Fibroblast of lung (primary cell): ENCODE results near the gene SLC35A2. TPM values are rescaled to one million over a fixed set of nuclear protein-coding genes. Genes with fewer than 3 reads are reported as not detected.

Experiments
- DNase-seq, 2 donors: peaks; one replicate each; pipeline versions ENCODE4 v3.0.0 to v3.0.0-alpha.2; 2010; ENCODE audit warnings: low read depth in 2 of 2
- H2AFZ ChIP-seq: 2 replicates; pipeline ENCODE4 v1.5.1; 2012; ENCODE audit warnings: low read length, control low read depth, inconsistent platforms
- H3K27ac ChIP-seq: 2 replicates; pipeline ENCODE4 v1.5.1; 2011; ENCODE audit warnings: low read length, control low read depth; ENCODE audit not compliant: insufficient read depth
- H3K27me3 ChIP-seq: 2 replicates; pipeline ENCODE4 v1.5.1; 2011; ENCODE audit warnings: mild to moderate bottlenecking, low read length; ENCODE audit not compliant: control insufficient read depth, insufficient read depth
- H3K36me3 ChIP-seq: 2 replicates; pipeline ENCODE4 v1.5.1; 2011; ENCODE audit warnings: low read length; ENCODE audit not compliant: control insufficient read depth, insufficient read depth
- H3K4me1 ChIP-seq: 2 replicates; pipeline ENCODE4 v1.5.1; 2011; ENCODE audit warnings: low read length; ENCODE audit not compliant: control insufficient read depth, insufficient read depth; ENCODE audit errors: extremely low read depth
- H3K4me2 ChIP-seq: 2 replicates; pipeline ENCODE4 v1.5.1; 2011; ENCODE audit warnings: low read length, control low read depth; ENCODE audit not compliant: insufficient read depth; ENCODE audit errors: extremely low read depth
- H3K4me3 ChIP-seq, 4 experiments: fragments of 200-600 bp in 1 of 4; sonication (generic) in 1 of 4; replicated peaks in 1 of 4; 2 replicates each; pipeline ENCODE4 v1.5.1; 2011 to 2016; ENCODE audit warnings: low read length in 4 of 4, low read depth in 3 of 4, mild to moderate bottlenecking in 3 of 4, control low read depth in 2 of 4, inconsistent platforms in 1 of 4, mixed read lengths in 1 of 4; ENCODE audit not compliant: insufficient read depth in 1 of 4; ENCODE audit errors: control extremely low read depth in 1 of 4
- H3K79me2 ChIP-seq: 2 replicates; pipeline ENCODE4 v1.5.1; 2012; ENCODE audit warnings: mild to moderate bottlenecking, low read length, inconsistent platforms; ENCODE audit not compliant: control insufficient read depth, insufficient read depth
- H3K9ac ChIP-seq: 2 replicates; pipeline ENCODE4 v1.5.1; 2011; ENCODE audit warnings: mild to moderate bottlenecking, low read length, control low read depth; ENCODE audit not compliant: insufficient read depth
- H3K9me3 ChIP-seq: 2 replicates; pipeline ENCODE4 v1.5.1; 2012; ENCODE audit warnings: low read depth, low read length; ENCODE audit not compliant: control insufficient read depth, insufficient read depth
- H4K20me1 ChIP-seq: 2 replicates; pipeline ENCODE4 v1.5.1; 2011; ENCODE audit warnings: low read length; ENCODE audit not compliant: control insufficient read depth, insufficient read depth; ENCODE audit errors: extremely low read depth
- EZH2 ChIP-seq: IDR thresholded peaks from 2 replicates; pipeline ENCODE4 v1.5.1; 2012; ENCODE audit warnings: low read length, control low read depth, mild to moderate bottlenecking; ENCODE audit errors: missing control alignments
- polyA plus RNA-seq, 2 donors: library from polyadenylated mRNA; depleted of rRNA in 1 of 2; stranded (reverse) in 1 of 2; unstranded in 1 of 2; fragments of >200 nt; gene quantifications; 2 replicates each; pipeline ENCODE4 v1.2.1, GENCODE V29; 2011 to 2012; ENCODE audit warnings: missing spikeins in 1 of 2
- total RNA-seq: library from RNA; depleted of rRNA; stranded (reverse); fragments of >200 nt; gene quantifications from 2 replicates; pipeline ENCODE4 v1.2.1, GENCODE V29; 2014
- TF ChIP-seq, protein P1 (sequence below), 2 donors: IDR thresholded peaks in 1 of 2; conservative IDR thresholded peaks in 1 of 2; 1 replicate in 1 of 2; 2 replicates in 1 of 2; pipeline ENCODE4 v1.5.1; 2011 to 2012; ENCODE audit warnings: low read length in 2 of 2, control low read depth in 1 of 2, inconsistent platforms in 1 of 2, low read depth in 1 of 2, mild to moderate bottlenecking in 1 of 2

The SLC35A2 gene
- total and polyA plus RNA-seq, 2 donors (not counting 1 experiment from before 2014, with no cell fraction given) = 9.6 to 41.2 TPM

DNA sequence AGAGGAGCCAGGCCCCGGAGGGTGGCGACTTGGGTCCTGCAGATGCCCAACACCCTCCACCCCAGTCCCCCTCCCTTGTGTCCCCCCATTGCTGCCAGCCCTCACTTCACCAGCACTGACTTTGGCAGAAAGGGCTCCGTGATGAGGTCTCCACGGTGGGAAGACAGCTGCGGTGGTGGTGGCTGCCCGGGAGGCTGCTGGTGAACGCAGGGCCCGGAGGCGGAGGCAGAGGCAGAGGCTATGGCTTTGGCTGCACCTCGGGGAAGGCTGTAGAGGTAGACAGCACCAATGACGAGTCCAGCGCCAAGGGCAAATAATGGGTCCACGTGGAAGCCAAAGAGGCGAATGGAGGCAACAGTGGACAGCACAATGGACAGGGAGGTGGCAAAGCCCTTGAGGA, 6.8 kb downstream of the SLC35A2 start:
- Histone ChIP-seq H3K4me2 (no peak overlapping the region), H2AFZ (no peak overlapping the region), H3K36me3 (peaks cover 9% of the 10 kb centered on the region), H3K9ac (no peak overlapping the region), H3K4me1 (no peaks in the 10 kb centered on the region), H3K4me3 (no peak overlapping the region), H3K27ac (no peak overlapping the region), H3K9me3 (no peaks in the 10 kb centered on the region), H3K79me2 (peaks cover 6% of the 10 kb centered on the region), H3K27me3 (no peaks in the 10 kb centered on the region), H4K20me1 (no peaks in the 10 kb centered on the region)
- DNase-seq = no peak
- no peak for TF ChIP-seq EZH2
- TF ChIP-seq, protein P1, sequence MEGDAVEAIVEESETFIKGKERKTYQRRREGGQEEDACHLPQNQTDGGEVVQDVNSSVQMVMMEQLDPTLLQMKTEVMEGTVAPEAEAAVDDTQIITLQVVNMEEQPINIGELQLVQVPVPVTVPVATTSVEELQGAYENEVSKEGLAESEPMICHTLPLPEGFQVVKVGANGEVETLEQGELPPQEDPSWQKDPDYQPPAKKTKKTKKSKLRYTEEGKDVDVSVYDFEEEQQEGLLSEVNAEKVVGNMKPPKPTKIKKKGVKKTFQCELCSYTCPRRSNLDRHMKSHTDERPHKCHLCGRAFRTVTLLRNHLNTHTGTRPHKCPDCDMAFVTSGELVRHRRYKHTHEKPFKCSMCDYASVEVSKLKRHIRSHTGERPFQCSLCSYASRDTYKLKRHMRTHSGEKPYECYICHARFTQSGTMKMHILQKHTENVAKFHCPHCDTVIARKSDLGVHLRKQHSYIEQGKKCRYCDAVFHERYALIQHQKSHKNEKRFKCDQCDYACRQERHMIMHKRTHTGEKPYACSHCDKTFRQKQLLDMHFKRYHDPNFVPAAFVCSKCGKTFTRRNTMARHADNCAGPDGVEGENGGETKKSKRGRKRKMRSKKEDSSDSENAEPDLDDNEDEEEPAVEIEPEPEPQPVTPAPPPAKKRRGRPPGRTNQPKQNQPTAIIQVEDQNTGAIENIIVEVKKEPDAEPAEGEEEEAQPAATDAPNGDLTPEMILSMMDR (conservative IDR thresholded peaks at IDR 0.05 in 1 of 2, IDR thresholded peaks at IDR 0.05 in 1 of 2; ENCODE audit: low read depth in 1 of 2, low read length in 2 of 2) = no peak

DNA sequence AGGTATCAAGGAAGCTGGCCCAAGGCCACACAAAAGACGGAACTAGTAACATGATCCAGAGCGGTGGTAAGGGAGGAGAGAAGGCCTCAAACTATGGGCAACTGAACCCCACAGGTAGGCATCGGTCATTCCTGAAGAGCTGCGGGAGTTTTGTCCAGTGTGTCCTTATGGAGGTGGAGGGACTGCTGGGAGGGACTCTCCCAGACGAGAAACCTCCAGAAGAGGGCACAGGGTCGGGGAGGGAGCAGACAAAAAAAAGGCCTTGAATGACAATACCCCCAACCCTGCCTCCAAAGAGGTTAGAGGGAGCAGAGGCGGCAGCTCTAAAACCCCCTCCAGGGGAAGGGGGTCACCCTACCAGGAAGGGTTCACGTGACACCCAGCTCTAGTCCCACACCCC, 7.3 kb downstream of the SLC35A2 start:
- Histone ChIP-seq H2AFZ (no peak overlapping the region), H3K79me2 (peaks cover 6% of the 10 kb centered on the region), H3K9ac (no peak overlapping the region), H3K4me1 (no peaks in the 10 kb centered on the region), H3K9me3 (no peaks in the 10 kb centered on the region), H3K27ac (no peak overlapping the region), H4K20me1 (no peaks in the 10 kb centered on the region), H3K36me3 (peaks cover 10% of the 10 kb centered on the region), H3K27me3 (no peaks in the 10 kb centered on the region), H3K4me2 (no peak overlapping the region), H3K4me3 (no peak overlapping the region)
- no peak for DNase-seq
- TF ChIP-seq, protein P1 (conservative IDR thresholded peaks at IDR 0.05 in 1 of 2, IDR thresholded peaks at IDR 0.05 in 1 of 2; ENCODE audit: low read depth in 1 of 2, low read length in 2 of 2) = no peak
- TF ChIP-seq EZH2 = no peak

DNA sequence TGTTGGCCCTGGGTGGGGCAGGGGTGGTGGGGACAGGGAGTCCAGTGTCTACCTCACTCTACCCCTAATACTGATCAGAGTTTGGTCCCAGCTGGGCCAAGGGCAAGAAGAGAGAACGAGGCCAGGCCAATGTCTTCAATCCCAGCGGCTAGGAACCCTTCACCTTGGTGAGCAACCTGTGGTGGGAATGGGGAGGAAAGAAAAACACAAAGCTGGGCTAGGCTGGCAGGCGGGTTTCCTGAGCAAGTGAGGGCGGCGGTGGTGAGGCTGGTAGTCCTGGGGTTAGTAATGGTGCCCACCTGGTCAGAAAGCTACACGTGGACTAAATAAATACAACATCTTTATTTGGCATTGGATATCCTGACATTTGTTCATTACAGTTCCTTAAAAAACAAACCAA, 8.2 kb downstream of the SLC35A2 start:
- peaks cover 8% of the 10 kb centered on the region for H3K79me2 ChIP-seq
- H3K27ac ChIP-seq = no peak overlapping the region
- H3K9me3 ChIP-seq = no peaks in the 10 kb centered on the region
- no peak overlapping the region for H3K4me2 ChIP-seq
- H3K36me3 ChIP-seq = peaks cover 11% of the 10 kb centered on the region
- no peak for DNase-seq
- H3K4me3 ChIP-seq = no peak overlapping the region
- H3K27me3 ChIP-seq = no peaks in the 10 kb centered on the region
- H3K9ac ChIP-seq = no peak overlapping the region
- no peak overlapping the region for H2AFZ ChIP-seq
- H3K4me1 ChIP-seq = no peaks in the 10 kb centered on the region
- no peaks in the 10 kb centered on the region for H4K20me1 ChIP-seq
- TF ChIP-seq EZH2 = no peak
- TF ChIP-seq, protein P1 (conservative IDR thresholded peaks at IDR 0.05 in 1 of 2, IDR thresholded peaks at IDR 0.05 in 1 of 2; ENCODE audit: low read depth in 1 of 2, low read length in 2 of 2) = no peak
